Nucleus accumbens (tissue), 56 donors: ENCODE data around the gene MCMBP.

Source experiments
- DNase-seq, 56 donors: peaks; one replicate each; lab custom pipeline; 2025; lab: John Stamatoyannopoulos, UW

MCMBP gene

GRCh38 chr10:119834188-119834587 is 38.5 kb downstream of the MCMBP start:
- DNase-seq = no peak

- DNase-seq = no peak
Measured at GRCh38 chr10:119832951-119833350, 39.7 kb downstream of the MCMBP start.

GRCh38 chr10:119831656-119832055 is 41.0 kb downstream of the MCMBP start:
- peak in 1 of 56 donors; percentile 6 for DNase-seq

DNA sequence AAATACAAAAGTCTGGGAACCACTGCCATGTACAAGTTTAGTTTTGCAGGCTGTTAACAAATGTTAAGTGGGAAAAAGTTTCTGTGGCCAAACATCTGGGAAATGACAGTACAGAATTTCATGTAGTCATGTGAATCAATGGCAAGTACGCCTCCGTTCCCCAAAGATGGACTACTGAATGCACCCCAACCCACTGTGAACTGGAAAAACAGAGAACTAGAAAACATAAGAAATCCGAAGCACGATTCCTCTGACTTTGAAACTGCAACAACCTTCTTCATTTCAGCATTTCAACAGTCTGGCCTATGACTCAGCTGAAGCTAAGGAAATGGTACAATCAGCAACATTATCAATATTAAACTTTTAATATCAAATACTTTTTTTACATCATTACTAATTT is 41.8 kb downstream of the MCMBP start:
- no peak for DNase-seq

GRCh38 chr10:119829429-119829828 is 43.2 kb downstream of the MCMBP start:
- no peak for DNase-seq

GRCh38 chr10:119827430-119827829 is 45.2 kb downstream of the MCMBP start:
- no peak for DNase-seq

DNA sequence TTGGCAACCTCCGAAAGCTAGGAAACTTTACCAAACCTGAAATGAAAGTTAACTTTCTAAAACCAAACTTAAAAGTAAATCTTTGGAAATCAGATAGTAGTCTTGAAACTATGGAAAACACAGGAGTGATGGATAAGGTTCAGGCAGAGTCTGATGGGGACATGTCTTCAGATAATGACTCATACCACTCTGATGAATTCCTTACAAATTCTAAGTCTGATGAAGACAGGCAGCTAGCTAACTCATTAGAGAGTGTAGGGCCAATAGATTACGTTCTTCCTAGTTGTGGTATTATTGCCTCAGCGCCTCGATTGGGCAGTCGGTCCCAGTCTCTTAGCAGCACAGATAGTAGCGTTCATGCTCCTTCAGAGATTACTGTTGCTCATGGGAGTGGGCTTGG is 45.9 kb downstream of the MCMBP start:
- no peak for DNase-seq

DNA sequence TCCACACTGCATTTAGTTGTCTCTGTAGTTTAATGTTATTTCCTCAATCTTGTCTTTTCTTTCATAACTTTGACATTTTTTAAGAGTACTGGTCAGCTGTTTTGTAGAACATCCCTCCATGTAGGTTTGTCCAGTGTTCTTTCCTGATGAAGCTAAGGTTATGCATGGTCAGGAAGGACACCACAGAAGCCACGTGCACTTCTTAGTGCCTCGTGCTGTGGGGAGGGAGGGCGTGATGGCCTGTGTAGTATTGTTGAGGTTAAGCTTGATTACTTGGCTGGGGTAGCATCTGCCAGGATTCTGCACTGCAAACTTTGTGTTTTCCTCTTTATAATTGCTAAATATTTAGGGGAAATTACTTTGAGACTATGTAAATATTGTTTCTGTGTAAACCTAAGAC is 48.3 kb downstream of the MCMBP start:
- no peak for DNase-seq

- DNase-seq = no peak
Measured at GRCh38 chr10:119821182-119821581, 51.5 kb downstream of the MCMBP start.

DNA sequence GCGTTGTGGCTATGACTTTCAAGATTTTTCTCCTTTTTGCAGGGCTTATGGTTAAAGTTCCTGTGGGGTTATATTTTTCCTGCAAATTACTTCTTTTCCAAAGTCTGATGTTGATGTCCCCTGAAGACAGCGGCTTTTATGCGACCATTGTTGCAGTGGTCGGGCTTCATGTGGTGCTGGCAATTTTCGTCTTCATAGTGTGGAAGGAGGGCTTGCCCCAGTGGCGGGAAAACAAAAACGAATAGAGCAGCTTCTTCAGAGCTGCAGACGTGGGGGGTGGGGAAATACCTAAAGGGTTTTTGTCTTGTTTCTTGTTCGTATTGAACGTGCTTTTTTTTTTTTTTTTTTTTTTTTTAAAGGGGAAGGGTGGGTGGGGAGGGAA is 53.8 kb downstream of the MCMBP start:
- peak in 1 of 56 donors; percentile 20 for DNase-seq

GRCh38 chr10:119817991-119818888 is 54.4 kb downstream of the MCMBP start:
- DNase-seq = peak in 51 of 56 donors; percentile 2 to 82 (median 53)

GRCh38 chr10:119815671-119816070 is 57.0 kb downstream of the MCMBP start:
- no peak for DNase-seq

DNA sequence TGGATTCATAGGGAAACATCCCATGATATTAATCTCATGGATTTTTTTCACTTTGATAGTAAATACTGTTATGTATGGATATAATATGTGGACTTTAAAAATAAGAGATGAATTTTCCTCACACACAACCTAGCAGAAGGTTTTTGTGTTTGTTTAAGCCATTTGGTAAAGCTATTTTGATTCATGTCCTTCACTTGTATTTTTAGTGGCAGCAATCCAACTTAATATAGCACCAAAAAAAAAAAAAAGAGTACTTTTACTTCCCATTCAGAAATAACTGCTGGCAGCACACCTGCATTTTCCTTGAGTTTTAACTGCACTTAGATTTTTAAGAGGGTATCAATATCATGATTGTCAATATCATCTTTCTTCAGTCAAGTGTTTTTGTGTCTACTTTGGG is 60.0 kb downstream of the MCMBP start:
- no peak for DNase-seq

- no peak for DNase-seq
Measured at GRCh38 chr10:119811122-119811521, 61.5 kb downstream of the MCMBP start.

DNA sequence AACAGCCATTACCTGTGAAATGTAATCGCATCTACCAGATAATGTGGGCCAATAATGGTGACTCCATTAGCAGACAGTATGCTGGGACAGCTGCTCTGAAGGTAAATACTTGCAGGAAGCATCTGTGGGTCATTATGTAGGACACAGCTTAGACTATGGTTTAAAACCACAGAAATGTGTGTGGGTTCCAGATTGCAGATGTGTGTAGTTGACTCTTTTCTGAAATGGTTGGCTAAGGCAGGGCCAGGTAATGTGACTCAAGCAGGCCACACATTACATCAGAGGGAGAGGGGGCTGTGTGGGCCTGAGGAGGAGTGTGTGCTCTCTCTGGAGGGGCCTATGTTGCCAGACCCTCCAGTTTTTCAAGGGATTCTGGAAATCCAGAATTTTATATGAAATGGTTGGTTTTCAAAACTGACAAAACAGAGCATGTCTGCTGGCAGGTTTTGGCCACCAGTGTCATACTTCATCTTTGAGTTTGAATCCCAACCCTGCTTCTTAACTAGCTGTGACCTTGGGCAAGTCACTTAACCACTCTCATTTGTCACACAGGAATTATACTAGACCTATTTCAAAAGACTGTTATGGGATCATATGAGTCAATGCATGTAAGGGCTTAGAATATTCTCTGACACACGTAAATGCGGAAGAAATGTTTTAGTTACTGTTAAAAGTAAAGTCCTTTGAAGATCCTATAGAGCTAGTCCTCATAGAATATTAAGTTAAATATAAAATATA is 64.5 kb downstream of the MCMBP start:
- no peak for DNase-seq

DNA sequence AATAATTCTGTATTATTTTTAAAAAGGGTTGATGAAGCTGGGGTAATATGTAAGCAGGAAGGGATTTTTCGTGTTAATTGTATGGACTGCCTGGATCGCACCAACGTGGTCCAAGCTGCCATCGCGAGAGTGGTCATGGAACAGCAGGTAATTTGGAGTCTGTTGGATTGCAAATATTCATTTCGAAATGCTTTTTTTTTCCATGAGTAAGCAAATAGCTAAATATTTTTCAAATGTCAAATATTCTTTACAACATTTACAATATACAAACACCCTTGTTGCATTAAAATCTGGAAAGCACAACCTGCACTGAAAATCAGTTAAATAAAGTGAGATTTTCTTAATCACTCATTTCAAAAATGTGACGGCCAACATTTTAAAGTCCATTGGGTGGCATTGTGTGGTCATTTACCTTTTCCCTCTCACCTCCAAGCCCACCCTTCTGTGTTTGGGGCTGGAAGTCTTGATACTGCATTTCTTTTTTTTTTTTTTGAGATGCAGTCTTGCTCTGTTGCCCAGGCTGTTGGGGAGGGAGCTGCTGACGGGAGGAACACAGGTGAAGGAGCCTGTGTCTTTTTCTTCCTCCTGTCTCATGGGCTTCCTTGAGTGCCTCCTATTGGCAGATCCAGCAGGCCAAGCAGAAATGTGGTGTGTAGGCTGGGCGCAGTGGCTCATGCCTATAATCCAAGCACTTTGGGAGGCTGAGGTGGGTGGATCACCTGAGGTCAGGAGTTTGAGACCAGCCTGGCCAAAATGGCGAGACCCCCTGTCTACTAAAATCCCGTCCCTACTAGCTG is 66.1 kb downstream of the MCMBP start:
- no peak for DNase-seq

GRCh38 chr10:119805702-119806230 is 66.9 kb downstream of the MCMBP start:
- no peak for DNase-seq

DNA sequence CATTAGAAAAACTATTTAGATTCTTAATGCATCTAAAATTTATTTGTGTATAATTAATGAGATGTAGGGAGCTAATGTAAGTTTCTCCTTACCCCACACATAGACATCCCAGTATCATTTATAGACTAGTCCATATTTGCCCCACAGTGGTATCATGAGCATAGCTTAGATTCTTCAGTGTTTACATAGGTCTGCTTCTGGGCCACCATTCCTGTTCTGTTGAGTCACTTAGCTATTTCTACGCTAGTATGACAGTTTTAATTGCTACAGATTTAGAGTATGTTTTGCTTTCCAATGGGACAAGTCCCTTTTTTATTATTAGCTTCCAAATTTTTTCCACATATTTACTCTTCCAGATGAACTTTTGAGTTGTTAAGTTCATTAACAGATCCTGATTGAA is 69.4 kb downstream of the MCMBP start:
- no peak for DNase-seq

- no peak for DNase-seq
Measured at GRCh38 chr10:119801998-119802538, 70.6 kb downstream of the MCMBP start.

- no peak for DNase-seq
Measured at GRCh38 chr10:119801176-119801575, 71.5 kb downstream of the MCMBP start.
